NCI-H2196 treated with DMSO at 0.1 percent for 48 hours (cell line): ENCODE measurements around the gene MRPL1.
"Not testable (repeated sequence)": the region's sequence is repeated elsewhere in the genome, so short reads cannot be mapped to it uniquely, and the experiment has no call there.

Source experiments
- DNase-seq: peaks from one replicate; lab custom pipeline; 2025; ENCODE audit not compliant: unreplicated experiment; lab: John Stamatoyannopoulos, UW

The MRPL1 gene

DNA sequence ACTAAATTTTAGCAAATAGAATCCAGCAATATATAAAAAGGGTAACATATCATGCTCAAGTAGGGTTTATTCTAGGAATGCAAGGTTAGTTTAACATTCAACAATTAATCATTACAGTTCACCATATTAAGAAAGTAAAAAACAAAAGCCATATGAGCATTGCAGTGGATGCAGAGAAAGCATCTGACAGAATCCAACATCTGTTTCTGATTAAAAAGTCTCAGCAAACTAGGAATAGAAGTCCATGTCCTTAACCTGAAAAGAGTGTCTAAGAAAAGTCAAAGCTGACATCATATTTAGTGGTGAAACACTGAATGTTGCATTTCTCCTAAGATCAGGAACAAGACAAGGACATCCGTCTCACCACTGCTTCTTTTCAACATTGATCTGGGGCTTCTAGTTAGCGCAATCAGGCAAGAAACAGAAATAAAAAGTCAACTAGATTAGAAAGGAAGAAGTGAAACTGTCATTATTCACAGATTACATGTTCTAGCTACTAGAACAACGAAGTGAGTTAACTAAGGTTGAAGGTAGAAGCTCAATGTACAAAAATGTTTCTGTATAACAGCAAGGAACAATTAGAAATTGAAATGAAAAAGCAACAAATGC is 49.3 kb downstream of the MRPL1 start:
- DNase-seq, result no peak

DNA sequence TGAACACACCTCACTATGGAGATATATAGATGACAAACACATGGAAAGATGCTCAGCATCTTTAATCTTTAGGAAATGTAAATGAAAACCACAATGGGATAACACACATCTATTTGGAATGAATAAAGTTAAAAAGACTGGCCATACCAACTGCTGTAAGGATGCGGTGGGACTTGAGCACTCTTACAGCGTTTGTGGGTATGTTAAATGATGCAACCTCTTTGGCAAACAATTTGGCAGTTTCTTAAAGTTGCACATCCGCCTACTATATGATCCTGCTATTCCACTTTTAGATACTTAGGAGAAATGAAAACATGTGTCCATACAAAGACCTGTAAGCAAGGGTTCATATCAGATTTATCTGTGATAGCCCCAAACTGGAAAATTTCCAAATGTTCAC is 50.7 kb downstream of the MRPL1 start:
- DNase-seq, result no peak

- DNase-seq, result peak; percentile 6
Observed at GRCh38 chr4:77917075-77917474, 54.4 kb downstream of the MRPL1 start.

DNA sequence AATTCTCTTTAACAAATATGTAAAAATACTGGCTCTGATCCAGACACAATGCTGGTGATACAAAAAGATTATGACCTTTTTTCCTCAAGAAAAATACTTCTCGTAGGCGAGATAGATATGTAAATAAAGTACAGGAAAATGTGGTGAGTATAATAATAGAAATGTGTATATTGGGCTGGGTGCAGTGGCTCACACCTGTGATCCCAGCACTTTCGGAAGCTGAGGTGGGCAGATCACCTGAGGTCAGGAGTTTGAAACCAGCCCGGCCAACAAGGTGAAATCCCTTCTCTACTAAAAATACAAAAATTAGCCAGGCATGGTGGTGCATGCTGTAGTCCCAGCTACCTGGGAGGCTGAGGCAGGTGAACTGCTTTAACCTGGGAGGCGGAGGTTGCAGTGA is 55.0 kb downstream of the MRPL1 start:
- no peak for DNase-seq

DNA sequence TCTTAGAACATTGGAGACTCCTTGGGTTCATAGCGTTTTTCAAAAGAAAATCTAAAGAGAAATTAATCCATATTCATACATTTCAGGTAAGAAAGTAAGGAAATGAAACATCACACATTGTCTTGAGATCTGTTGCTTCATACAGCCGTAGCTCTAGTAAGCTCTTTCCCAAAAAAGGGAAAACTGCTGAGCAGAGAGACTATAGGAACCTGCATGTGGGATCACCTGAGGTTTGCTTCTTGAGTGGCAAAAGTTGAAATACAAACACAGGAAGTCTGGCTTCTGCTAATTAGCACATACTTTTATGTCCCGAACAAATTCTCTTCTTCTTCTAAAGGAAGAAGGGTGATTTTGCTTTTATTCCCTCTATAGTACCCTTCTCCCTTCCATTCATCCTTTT is 57.7 kb downstream of the MRPL1 start:
- no peak for DNase-seq

DNA sequence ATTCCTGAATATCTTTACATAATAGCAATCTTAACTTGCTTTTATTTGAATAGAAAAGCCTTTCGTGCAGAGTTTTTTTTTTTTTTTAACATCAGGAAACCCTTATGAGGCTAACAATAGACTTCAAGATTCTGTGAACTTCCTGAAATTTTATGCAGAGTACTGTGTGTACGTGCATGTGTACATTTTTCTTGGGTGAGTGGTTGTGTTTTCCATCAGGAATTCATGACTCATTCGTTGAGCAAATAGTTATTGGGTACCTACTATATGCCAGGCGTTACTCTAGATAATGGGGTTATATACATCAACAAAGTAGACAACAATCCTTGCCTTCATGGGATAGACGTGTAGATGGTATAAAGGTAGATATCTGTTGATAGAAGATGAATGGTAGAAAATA is 59.1 kb downstream of the MRPL1 start:
- DNase-seq, result no peak

DNA sequence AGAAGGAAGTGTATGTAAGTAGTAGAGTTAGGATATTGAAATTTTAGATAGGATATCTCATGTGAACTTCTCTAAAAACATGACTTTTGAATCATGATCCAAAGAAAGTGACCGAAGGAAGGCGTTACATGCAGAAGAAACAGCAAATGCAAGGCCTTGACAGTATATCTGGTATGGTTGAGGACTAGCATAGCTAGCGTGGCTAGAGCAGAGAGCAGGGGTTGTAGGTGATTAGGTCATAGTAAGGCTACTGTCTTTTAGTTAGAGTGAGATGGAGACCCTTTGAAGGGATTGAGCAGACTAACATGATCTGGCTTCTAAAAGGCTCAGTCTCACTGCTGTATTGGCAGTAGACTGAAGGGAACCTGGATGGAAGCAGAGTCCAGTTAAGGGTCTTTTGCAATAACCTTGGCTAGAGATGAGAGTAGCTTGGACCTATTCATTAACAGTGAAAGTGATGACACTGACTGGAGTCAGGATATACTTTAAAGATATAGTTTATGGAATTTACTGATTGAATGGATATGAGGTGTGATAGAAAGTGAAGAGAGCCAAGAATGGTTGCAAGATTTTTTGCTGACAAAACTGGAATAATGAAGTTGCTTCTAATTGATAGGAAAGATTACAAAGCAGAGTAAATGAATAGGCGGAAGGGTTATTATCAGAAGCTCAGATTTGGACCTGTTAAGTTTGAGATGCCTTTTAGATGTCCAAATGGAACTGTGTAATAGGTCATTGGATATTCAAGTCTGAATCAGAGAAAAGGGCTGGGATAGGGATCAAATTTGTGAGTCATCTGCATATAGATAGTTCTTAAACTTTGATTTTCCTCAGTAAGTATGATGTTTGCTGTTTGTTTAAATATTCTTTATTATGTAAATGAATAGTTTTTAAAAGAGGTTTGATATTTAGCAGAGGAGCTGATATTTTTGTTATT is 59.8 kb downstream of the MRPL1 start:
- no peak for DNase-seq

GRCh38 chr4:77927991-77928925 is 65.6 kb downstream of the MRPL1 start:
- no peak for DNase-seq

- no peak for DNase-seq
Observed at GRCh38 chr4:77930154-77930639, 67.6 kb downstream of the MRPL1 start.

DNA sequence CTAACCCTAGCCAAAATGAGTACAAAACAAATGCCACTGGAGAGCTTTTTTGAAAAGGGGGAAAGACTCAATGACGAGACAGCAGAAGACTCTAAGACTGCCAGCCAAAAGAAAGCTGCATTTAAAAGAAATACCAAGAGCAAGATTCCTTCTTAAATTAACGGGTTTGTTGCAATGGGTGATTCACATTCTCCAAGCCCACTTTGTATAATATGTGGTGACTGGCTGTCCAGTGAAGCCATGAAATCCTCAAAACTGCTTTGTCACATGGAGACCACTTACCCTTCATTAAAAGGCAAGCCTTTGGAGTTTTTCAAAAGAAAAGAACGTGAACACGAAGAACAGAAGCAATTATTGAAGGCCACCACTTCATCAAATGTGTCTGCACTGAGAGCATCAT is 68.2 kb downstream of the MRPL1 start:
- no peak for DNase-seq

- DNase-seq, result no peak
Observed at GRCh38 chr4:77931452-77932135, 69.0 kb downstream of the MRPL1 start.

GRCh38 chr4:77938560-77938959 is 75.9 kb downstream of the MRPL1 start:
- DNase-seq, result no peak

- DNase-seq, result not testable (repeated sequence)
Observed at GRCh38 chr4:77945929-77946328, 83.3 kb downstream of the MRPL1 start.

DNA sequence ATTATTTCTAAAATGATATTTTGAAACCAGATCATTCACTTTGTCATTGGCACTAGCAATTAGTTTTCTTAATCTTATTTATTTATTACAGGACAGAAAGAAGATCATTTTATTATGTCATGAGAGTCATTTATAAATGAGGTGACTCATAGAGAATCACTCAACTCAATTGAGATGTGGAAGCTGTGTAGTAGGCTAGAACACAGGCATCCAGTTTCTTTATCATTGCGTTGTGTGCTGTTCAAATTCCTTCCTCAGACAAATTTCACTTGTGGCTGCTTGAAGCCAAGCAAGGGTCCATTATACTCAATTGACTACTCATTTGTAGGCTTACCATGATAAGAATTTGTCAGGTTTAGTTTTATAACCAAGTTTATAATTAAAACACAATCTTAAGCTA is 87.6 kb downstream of the MRPL1 start:
- no peak for DNase-seq

DNA sequence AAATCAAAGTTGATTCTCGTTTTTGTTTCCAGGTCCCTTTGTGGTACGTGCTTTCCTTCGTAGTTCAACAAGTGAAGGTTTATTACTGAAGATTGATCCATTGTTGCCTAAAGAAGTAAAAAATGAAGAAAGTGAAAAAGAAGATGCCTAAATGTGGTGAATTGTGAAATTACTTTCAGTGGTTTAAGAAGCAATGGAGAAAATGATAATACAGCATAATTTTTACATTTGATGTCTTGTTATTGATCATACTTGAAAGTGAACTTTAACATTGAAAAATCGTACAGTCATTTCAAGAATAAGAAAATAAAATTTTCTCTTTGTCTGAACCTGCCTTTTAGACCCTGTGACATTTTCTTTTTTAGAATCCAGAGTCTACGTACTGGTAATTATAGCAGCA is 89.8 kb downstream of the MRPL1 start:
- no peak for DNase-seq

DNA sequence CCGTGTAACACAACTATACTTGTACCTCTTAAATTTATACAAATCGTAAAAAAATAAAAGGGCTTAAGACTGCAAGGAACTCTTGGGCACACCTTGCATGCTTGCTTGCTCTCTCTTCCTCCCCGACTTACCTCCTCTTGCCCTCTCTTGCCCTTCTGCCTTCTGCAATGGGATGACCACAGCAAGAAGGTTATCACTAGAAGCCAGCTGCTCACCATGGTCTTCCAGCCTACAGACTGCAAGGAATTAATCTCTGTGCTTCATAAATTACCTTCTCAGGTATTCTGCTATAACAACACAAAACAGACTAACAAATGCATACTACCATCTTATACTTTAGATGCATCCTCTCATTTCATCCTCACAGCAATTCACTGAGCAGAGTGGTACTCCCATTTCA is 92.1 kb downstream of the MRPL1 start:
- DNase-seq, result no peak

DNA sequence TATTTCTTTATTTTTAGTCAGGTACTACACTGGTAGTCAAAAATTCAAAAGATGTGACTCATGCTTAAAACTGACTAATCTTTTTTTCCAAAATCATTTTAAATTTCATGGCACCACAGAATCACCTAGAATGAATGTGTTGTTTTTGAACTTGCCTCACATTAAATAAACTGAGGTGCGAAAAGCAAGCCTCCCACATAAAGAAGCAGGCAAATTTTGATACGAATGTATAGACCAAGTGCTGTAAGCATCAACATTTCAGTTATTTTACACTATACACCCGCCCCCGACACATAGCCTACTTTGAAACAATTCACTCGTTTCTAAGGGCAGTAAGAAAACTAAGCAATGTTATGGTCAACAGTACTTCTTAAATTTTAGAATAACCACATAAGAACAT is 94.3 kb downstream of the MRPL1 start:
- no peak for DNase-seq

DNA sequence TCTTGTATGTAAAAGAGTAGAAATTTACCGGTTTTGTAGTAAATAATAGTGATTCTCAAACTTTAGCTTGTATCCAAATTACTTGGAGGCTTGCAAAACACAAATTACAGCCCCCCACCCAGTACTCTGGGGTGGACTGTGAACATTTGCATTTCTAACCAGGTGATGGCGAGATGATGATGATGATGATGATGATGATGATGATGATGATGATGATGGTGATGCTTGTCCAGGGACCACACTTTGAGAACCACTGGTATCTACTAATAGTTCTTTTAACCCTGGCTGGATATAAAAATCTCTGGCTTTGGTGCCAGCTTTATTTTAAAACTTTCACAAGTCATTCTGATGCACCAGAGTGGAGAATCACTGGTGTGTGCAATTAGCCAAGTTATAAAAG is 96.3 kb downstream of the MRPL1 start:
- DNase-seq, result no peak

- DNase-seq, result peak; percentile 6
Observed at GRCh38 chr4:77959566-77960338, 97.1 kb downstream of the MRPL1 start.

GRCh38 chr4:77960367-77960766 is 97.7 kb downstream of the MRPL1 start:
- DNase-seq, result no peak
